ENCODE measurements around the gene HEG1.

The HEG1 gene

GRCh38 chr3:124972457-124972856 is 83.3 kb downstream of the HEG1 start:
- TF ChIP-seq TAF1 (IDR thresholded peaks at IDR 0.05; ENCODE audit: low read depth) (no peak), EP300 (IDR thresholded peaks at IDR 0.05; ENCODE audit: borderline replicate concordance) (no peak), CEBPB (IDR thresholded peaks at IDR 0.05) (no peak), EGR1 (IDR thresholded peaks at IDR 0.05) (no peak), YY1 (IDR thresholded peaks at IDR 0.05; ENCODE audit: low read depth) (no peak), TEAD4 (IDR thresholded peaks at IDR 0.05) (no peak), TCF12 (IDR thresholded peaks at IDR 0.05; ENCODE audit: low read depth) (no peak), USF1 (IDR thresholded peaks at IDR 0.05) (no peak), NFIC (IDR thresholded peaks at IDR 0.05) (no peak), RAD21 (IDR thresholded peaks at IDR 0.05; ENCODE audit: low read depth) (no peak), REST (IDR thresholded peaks at IDR 0.05; ENCODE audit: low read depth) (no peak), ZBTB7A (IDR thresholded peaks at IDR 0.05; ENCODE audit: low read depth) (no peak), MAX (IDR thresholded peaks at IDR 0.05) (no peak), FOXM1 (IDR thresholded peaks at IDR 0.05; ENCODE audit: borderline replicate concordance, low read depth) (no peak), CREB1 (IDR thresholded peaks at IDR 0.05; ENCODE audit: low read depth) (no peak)

GRCh38 chr3:124969963-124970722 is 85.7 kb downstream of the HEG1 start:
- TF ChIP-seq EGR1 (IDR thresholded peaks at IDR 0.05) (no peak), USF1 (IDR thresholded peaks at IDR 0.05) (no peak), TCF12 (IDR thresholded peaks at IDR 0.05; ENCODE audit: low read depth) (no peak), RAD21 (IDR thresholded peaks at IDR 0.05; ENCODE audit: low read depth) (no peak), EP300 (IDR thresholded peaks at IDR 0.05; ENCODE audit: borderline replicate concordance) (no peak), TEAD4 (IDR thresholded peaks at IDR 0.05) (no peak), YY1 (IDR thresholded peaks at IDR 0.05; ENCODE audit: low read depth) (no peak), TAF1 (IDR thresholded peaks at IDR 0.05; ENCODE audit: low read depth) (no peak), REST (IDR thresholded peaks at IDR 0.05; ENCODE audit: low read depth) (no peak), CREB1 (IDR thresholded peaks at IDR 0.05; ENCODE audit: low read depth) (no peak), NFIC (IDR thresholded peaks at IDR 0.05) (no peak), ZBTB7A (IDR thresholded peaks at IDR 0.05; ENCODE audit: low read depth) (no peak), FOXM1 (IDR thresholded peaks at IDR 0.05; ENCODE audit: borderline replicate concordance, low read depth) (no peak), MAX (IDR thresholded peaks at IDR 0.05) (no peak), CEBPB (IDR thresholded peaks at IDR 0.05) (no peak)

- TF ChIP-seq EGR1 (IDR thresholded peaks at IDR 0.05) (no peak), TCF12 (IDR thresholded peaks at IDR 0.05; ENCODE audit: low read depth) (no peak), FOXM1 (IDR thresholded peaks at IDR 0.05; ENCODE audit: borderline replicate concordance, low read depth) (no peak), ZBTB7A (IDR thresholded peaks at IDR 0.05; ENCODE audit: low read depth) (no peak)
These were observed 86.6 kb downstream of the HEG1 start for GRCh38 chr3:124969190-124969589.

GRCh38 chr3:124967964-124968363 is 87.8 kb downstream of the HEG1 start:
- TF ChIP-seq NFIC (IDR thresholded peaks at IDR 0.05), result no peak
- TF ChIP-seq YY1 (IDR thresholded peaks at IDR 0.05; ENCODE audit: low read depth), result no peak
- TF ChIP-seq REST (IDR thresholded peaks at IDR 0.05; ENCODE audit: low read depth), result no peak
- TF ChIP-seq MAX (IDR thresholded peaks at IDR 0.05), result no peak
- no peak for TF ChIP-seq TAF1 (IDR thresholded peaks at IDR 0.05; ENCODE audit: low read depth)
- TF ChIP-seq TEAD4 (IDR thresholded peaks at IDR 0.05), result no peak
- no peak for TF ChIP-seq FOXM1 (IDR thresholded peaks at IDR 0.05; ENCODE audit: borderline replicate concordance, low read depth)
- no peak for TF ChIP-seq TCF12 (IDR thresholded peaks at IDR 0.05; ENCODE audit: low read depth)
- no peak for TF ChIP-seq ZBTB7A (IDR thresholded peaks at IDR 0.05; ENCODE audit: low read depth)
- TF ChIP-seq EP300 (IDR thresholded peaks at IDR 0.05; ENCODE audit: borderline replicate concordance), result no peak
- TF ChIP-seq RAD21 (IDR thresholded peaks at IDR 0.05; ENCODE audit: low read depth), result no peak
- TF ChIP-seq CEBPB (IDR thresholded peaks at IDR 0.05), result no peak
- no peak for TF ChIP-seq EGR1 (IDR thresholded peaks at IDR 0.05)
- no peak for TF ChIP-seq USF1 (IDR thresholded peaks at IDR 0.05)
- no peak for TF ChIP-seq CREB1 (IDR thresholded peaks at IDR 0.05; ENCODE audit: low read depth)
